ENCODE results near the gene DNAAF8. TPM values are rescaled to one million over a fixed set of nuclear protein-coding genes. Genes with fewer than 3 reads are reported as not detected.

Gene DNAAF8
- total RNA-seq, 2 donors from 2014 or later, result 0.61 to 0.69 TPM

GRCh38 chr16:4704913-4705312 lies 29.4 kb upstream of the DNAAF8 start:
- no peak for DNase-seq
- TF ChIP-seq, protein P1, sequence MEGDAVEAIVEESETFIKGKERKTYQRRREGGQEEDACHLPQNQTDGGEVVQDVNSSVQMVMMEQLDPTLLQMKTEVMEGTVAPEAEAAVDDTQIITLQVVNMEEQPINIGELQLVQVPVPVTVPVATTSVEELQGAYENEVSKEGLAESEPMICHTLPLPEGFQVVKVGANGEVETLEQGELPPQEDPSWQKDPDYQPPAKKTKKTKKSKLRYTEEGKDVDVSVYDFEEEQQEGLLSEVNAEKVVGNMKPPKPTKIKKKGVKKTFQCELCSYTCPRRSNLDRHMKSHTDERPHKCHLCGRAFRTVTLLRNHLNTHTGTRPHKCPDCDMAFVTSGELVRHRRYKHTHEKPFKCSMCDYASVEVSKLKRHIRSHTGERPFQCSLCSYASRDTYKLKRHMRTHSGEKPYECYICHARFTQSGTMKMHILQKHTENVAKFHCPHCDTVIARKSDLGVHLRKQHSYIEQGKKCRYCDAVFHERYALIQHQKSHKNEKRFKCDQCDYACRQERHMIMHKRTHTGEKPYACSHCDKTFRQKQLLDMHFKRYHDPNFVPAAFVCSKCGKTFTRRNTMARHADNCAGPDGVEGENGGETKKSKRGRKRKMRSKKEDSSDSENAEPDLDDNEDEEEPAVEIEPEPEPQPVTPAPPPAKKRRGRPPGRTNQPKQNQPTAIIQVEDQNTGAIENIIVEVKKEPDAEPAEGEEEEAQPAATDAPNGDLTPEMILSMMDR (IDR thresholded peaks at IDR 0.05), result no peak
- H3K27ac ChIP-seq, result no peak overlapping the region
- H3K9me3 ChIP-seq, result no peaks in the 10 kb centered on the region
- no peak overlapping the region for H3K9ac ChIP-seq (ENCODE audit: low read depth in 2 of 2, low read length in 2 of 2)
- no peaks in the 10 kb centered on the region for H3K27me3 ChIP-seq
- no peak overlapping the region for H3K4me3 ChIP-seq
- intact Hi-C loops (cut with DNase I), result no loop called here
- peaks cover 9% of the 10 kb centered on the region for H3K4me1 ChIP-seq
- H3K36me3 ChIP-seq, result peaks cover 6% of the 10 kb centered on the region

DNA sequence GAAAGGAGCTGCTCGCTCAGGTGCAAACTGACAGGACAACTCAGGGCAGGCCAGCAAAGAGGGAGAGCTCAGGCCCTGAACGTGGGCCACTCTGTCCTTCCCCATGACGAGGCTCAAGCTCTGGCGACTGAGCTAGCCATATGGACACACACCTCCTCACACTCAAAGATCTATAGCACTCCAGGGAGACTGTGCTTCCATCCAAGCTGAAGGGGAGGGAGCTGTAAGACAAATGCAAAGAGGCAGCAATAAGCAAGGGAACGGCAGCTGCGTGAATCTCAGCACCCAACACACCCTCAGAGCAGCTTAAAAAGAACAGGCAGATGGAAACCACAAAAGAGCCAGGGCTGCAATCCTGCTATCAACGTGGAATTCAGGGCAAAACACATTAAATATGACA lies 27.5 kb upstream of the DNAAF8 start:
- DNase-seq, result no peak
- peaks cover 6% of the 10 kb centered on the region for H3K4me1 ChIP-seq
- H3K27me3 ChIP-seq, result no peaks in the 10 kb centered on the region
- intact Hi-C loops (cut with DNase I), result no loop called here
- no peak overlapping the region for H3K9ac ChIP-seq (ENCODE audit: low read depth in 2 of 2, low read length in 2 of 2)
- no peak overlapping the region for H3K4me3 ChIP-seq
- TF ChIP-seq, protein P1 (IDR thresholded peaks at IDR 0.05), result no peak
- H3K9me3 ChIP-seq, result no peaks in the 10 kb centered on the region
- no peaks in the 10 kb centered on the region for H3K36me3 ChIP-seq
- H3K27ac ChIP-seq, result no peak overlapping the region

- H3K4me3 ChIP-seq, result no peak overlapping the region
- H3K36me3 ChIP-seq, result no peaks in the 10 kb centered on the region
- H3K27me3 ChIP-seq, result no peaks in the 10 kb centered on the region
- intact Hi-C loops (cut with DNase I), result no loop called here
- no peak for DNase-seq
- H3K9me3 ChIP-seq, result no peaks in the 10 kb centered on the region
- no peak overlapping the region for H3K9ac ChIP-seq (ENCODE audit: low read depth in 2 of 2, low read length in 2 of 2)
- H3K4me1 ChIP-seq, result no peaks in the 10 kb centered on the region
- TF ChIP-seq, protein P1 (IDR thresholded peaks at IDR 0.05), result no peak
- H3K27ac ChIP-seq, result no peak overlapping the region
Measured at GRCh38 chr16:4709481-4709880, 24.9 kb upstream of the DNAAF8 start.

DNA sequence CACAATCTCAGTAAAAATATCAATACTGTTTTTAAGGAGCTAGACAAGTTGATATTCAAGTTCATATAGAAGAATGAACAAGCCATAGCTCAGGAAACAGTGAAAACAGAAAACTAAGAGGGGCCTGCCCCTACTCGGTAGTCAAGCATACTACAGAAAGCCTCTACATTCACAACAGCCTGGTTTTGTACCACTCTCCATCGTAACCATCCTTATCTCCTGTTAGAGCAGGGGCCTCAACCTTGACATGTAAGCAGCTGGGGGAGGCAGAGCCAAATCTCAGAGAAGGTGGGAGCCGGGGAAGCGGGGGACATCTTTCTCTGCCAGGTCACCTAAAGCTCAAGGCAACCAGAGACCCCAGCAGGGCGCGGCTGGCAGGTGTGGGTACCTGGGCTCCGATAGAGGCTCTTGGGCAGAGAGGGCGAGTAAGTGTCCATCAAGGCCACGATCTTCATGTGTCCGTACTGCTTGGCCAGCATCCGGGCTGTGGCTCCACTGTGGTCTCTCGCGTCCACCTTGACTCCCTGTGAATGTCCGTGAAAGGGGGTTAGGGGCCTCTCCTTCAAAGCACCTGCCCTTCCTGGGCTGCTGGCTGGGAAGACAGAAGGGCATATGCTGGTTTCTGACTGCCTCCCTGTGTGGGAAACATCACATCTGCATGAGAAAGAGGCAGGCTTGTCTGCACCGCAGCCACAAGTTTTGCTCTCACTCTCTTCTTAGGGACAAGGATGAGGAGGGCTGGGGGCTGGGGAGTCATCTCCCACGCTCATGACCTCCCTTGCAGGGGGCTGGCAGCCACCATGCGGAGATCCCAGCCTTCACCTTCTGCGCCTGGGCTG lies 20.5 kb upstream of the DNAAF8 start:
- TF ChIP-seq, protein P1 (IDR thresholded peaks at IDR 0.05), result no peak
- Histone ChIP-seq H3K4me3 (no peak overlapping the region), H3K9me3 (no peaks in the 10 kb centered on the region), H3K27me3 (no peaks in the 10 kb centered on the region), H3K27ac (no peak overlapping the region), H3K4me1 (no peaks in the 10 kb centered on the region), H3K9ac (ENCODE audit: low read depth in 2 of 2, low read length in 2 of 2) (no peak overlapping the region), H3K36me3 (peaks cover 4% of the 10 kb centered on the region)
- DNase-seq, result no peak
- intact Hi-C loops (cut with DNase I), result no loop called here

- TF ChIP-seq, protein P1 (IDR thresholded peaks at IDR 0.05), result no peak
- H3K27ac ChIP-seq, result no peak overlapping the region
- H3K4me3 ChIP-seq, result no peak overlapping the region
- no peak overlapping the region for H3K9ac ChIP-seq (ENCODE audit: low read depth in 2 of 2, low read length in 2 of 2)
- H3K9me3 ChIP-seq, result no peaks in the 10 kb centered on the region
- H3K4me1 ChIP-seq, result no peaks in the 10 kb centered on the region
- DNase-seq, result no peak
- H3K27me3 ChIP-seq, result no peaks in the 10 kb centered on the region
- intact Hi-C loops (cut with DNase I), result no loop called here
- H3K36me3 ChIP-seq, result peaks cover 4% of the 10 kb centered on the region
Measured at GRCh38 chr16:4714996-4715395, 19.3 kb upstream of the DNAAF8 start.

All from colonic mucosa (tissue), 4 donors.